Endothelial cell of umbilical vein (primary cell): ENCODE data around the gene TMEFF2. TPM values are rescaled to one million over a fixed set of nuclear protein-coding genes. Genes with fewer than 3 reads are reported as not detected.

Source experiments
- BruUV-seq: library from RNA; stranded (reverse); fragments of 400-500 nt; replicated peaks from 2 replicates; lab custom pipeline; 2021; lab: Mats Ljungman, UMichigan
- CTCF ChIA-PET: fragments of 300-600, 350-600 bp; sonication (Branson Sonifier 250); formaldehyde crosslinking; loops from one replicate; lab custom pipeline; 2021; ENCODE audit warnings: antibody characterized with exemption, inconsistent platforms; lab: Charles Lee
- POLR2A ChIA-PET: fragments of 300-600, 350-600 bp; sonication (Branson Sonifier 250); formaldehyde crosslinking; loops from one replicate; lab custom pipeline; 2021; ENCODE audit warnings: antibody characterized with exemption, inconsistent platforms; lab: Charles Lee
- DNase-seq: peaks from one replicate; pipeline ENCODE4 v3.0.0-alpha.2; 2011; ENCODE audit warnings: low read depth, low spot score
- FAIRE-seq: peaks from 2 replicates; lab custom pipeline; 2011; peaks lifted over from hg19 to GRCh38; lab: Jason Lieb, UNC
- H2AFZ ChIP-seq: 2 replicates; pipeline ENCODE4 v1.6.0; 2012; ENCODE audit warnings: low read depth, low read length, control low read depth, inconsistent platforms
- H3K27ac ChIP-seq: 2 replicates; pipeline ENCODE4 v1.5.1; 2011; ENCODE audit warnings: low read depth, mild to moderate bottlenecking, control low read depth, low read length, moderate library complexity; ENCODE audit not compliant: insufficient read depth
- H3K27me3 ChIP-seq, 2 experiments: 2 replicates each; pipeline versions ENCODE4 v1.6.0 to v1.6.1; 2011; ENCODE audit warnings: low read length in 2 of 2, mixed read lengths in 1 of 2; ENCODE audit not compliant: control insufficient read depth in 2 of 2, insufficient read depth in 2 of 2
- H3K36me3 ChIP-seq, 2 experiments: 2 replicates in 1 of 2; 3 replicates in 1 of 2; pipeline ENCODE4 v1.5.1; 2011; ENCODE audit warnings: low read length in 2 of 2, mild to moderate bottlenecking in 1 of 2, moderate library complexity in 1 of 2; ENCODE audit not compliant: control insufficient read depth in 2 of 2, insufficient read depth in 2 of 2; ENCODE audit errors: extremely low read depth in 1 of 2
- H3K4me1 ChIP-seq: 3 replicates; pipeline ENCODE4 v1.5.1; 2011; ENCODE audit warnings: mild to moderate bottlenecking, low read length; ENCODE audit not compliant: control insufficient read depth, insufficient read depth; ENCODE audit errors: extremely low read depth
- H3K4me2 ChIP-seq: 2 replicates; pipeline ENCODE4 v1.6.1; 2011; ENCODE audit warnings: low read length, control low read depth, mixed read lengths; ENCODE audit not compliant: insufficient read depth
- H3K4me3 ChIP-seq, 3 experiments: fragments of 200-600 bp in 1 of 3; sonication (generic), shearing (Covaris generic) in 1 of 3; replicated peaks in 1 of 3; 2 replicates each; pipeline ENCODE4 v1.5.1; 2011 to 2016; ENCODE audit warnings: control low read depth in 3 of 3, low read length in 3 of 3, mild to moderate bottlenecking in 2 of 3, inconsistent platforms in 1 of 3, low read depth in 1 of 3, moderate library complexity in 1 of 3; ENCODE audit not compliant: insufficient read depth in 1 of 3
- H3K79me2 ChIP-seq: 2 replicates; pipeline ENCODE4 v1.6.0; 2012; ENCODE audit warnings: low read length, inconsistent platforms; ENCODE audit not compliant: control insufficient read depth, insufficient read depth
- H3K9ac ChIP-seq: replicated peaks from 2 replicates; pipeline ENCODE3; 2011; ENCODE audit warnings: low read length, control low read depth; ENCODE audit not compliant: insufficient read depth; ENCODE audit errors: extremely low read depth
- H3K9me1 ChIP-seq: replicated peaks from 3 replicates; pipeline ENCODE4 v1.6.0; 2011; ENCODE audit warnings: mild to moderate bottlenecking, low read length; ENCODE audit not compliant: control insufficient read depth, insufficient read depth; ENCODE audit errors: extremely low read depth
- H3K9me3 ChIP-seq: replicated peaks from 2 replicates; pipeline ENCODE4 v1.5.1; 2012; ENCODE audit warnings: low read length, inconsistent platforms; ENCODE audit not compliant: control insufficient read depth, insufficient read depth
- H4K20me1 ChIP-seq: replicated peaks from 2 replicates; pipeline ENCODE3; 2011; ENCODE audit warnings: mild to moderate bottlenecking, low read length; ENCODE audit not compliant: control insufficient read depth, insufficient read depth; ENCODE audit errors: extremely low read depth
- EZH2 ChIP-seq: IDR thresholded peaks from 2 replicates; pipeline ENCODE4 v1.6.1; 2012; ENCODE audit warnings: borderline replicate concordance, low read depth, mild to moderate bottlenecking, moderate library complexity, low read length, inconsistent platforms; ENCODE audit not compliant: severe bottlenecking
- FOS ChIP-seq: IDR thresholded peaks from 2 replicates; pipeline ENCODE4 v1.6.1; 2011; ENCODE audit warnings: mild to moderate bottlenecking, low read length, moderate library complexity, borderline replicate concordance; ENCODE audit not compliant: insufficient read depth
- GATA2 ChIP-seq: IDR thresholded peaks from 2 replicates; pipeline ENCODE4 v1.7.0; 2011; ENCODE audit warnings: low read depth, mild to moderate bottlenecking, moderate library complexity, mixed read lengths, low read length; ENCODE audit not compliant: insufficient read length, insufficient read depth
- JUN ChIP-seq: IDR thresholded peaks from 2 replicates; pipeline ENCODE4 v1.6.1; 2011; ENCODE audit warnings: borderline replicate concordance, low read depth; ENCODE audit not compliant: insufficient read length, insufficient read depth
- MYC ChIP-seq: IDR thresholded peaks from one replicate; pipeline ENCODE4 v1.6.1; 2011; ENCODE audit warnings: mild to moderate bottlenecking, low read depth, low read length
- POLR2A ChIP-seq: IDR thresholded peaks from 2 replicates; pipeline ENCODE4 v1.6.1; 2012; ENCODE audit warnings: low read depth, mild to moderate bottlenecking, control low read depth, low read length
- POLR2AphosphoS5 ChIP-seq: IDR thresholded peaks from 2 replicates; pipeline ENCODE4 v1.6.1; 2012; ENCODE audit warnings: low read depth, mild to moderate bottlenecking, control low read depth, low read length, moderate library complexity; ENCODE audit not compliant: insufficient read depth
- dilution Hi-C: fragments of 300-500 bp; cut with MboI; formaldehyde crosslinking; loops from one replicate; pipeline ENCODE4 v1.15.0; 2019; ENCODE audit warnings: low sequenced_read_pairs; ENCODE audit not compliant: extremely low pct_ligation_motif_present
- intact Hi-C: fragments of 100-400 bp; cut with micrococcal nuclease; formaldehyde crosslinking; loops from one replicate; pipeline ENCODE4 v1.10.0; 2022
- polyA plus RNA-seq, 4 experiments: library from polyadenylated mRNA; depleted of rRNA in 3 of 4; stranded (reverse) in 3 of 4; unstranded in 1 of 4; fragments of >200 nt; gene quantifications; 2 replicates each; pipeline versions ENCODE4 v1.2.1 to v1.2.3, GENCODE V29; 2011 to 2012; ENCODE audit warnings: missing spikeins in 1 of 4
- total RNA-seq: library from RNA; stranded (reverse); gene quantifications from 2 replicates; pipeline ENCODE4 v1.2.3, GENCODE V29; 2021
- TF ChIP-seq, protein P1 (sequence below): IDR thresholded peaks from 2 replicates; pipeline ENCODE4 v1.6.1; 2011; ENCODE audit not compliant: insufficient read depth, insufficient read length
- TF ChIP-seq, protein P2 (sequence below), 2 donors: IDR thresholded peaks; 1 replicate in 1 of 2; 2 replicates in 1 of 2; pipeline ENCODE4 v1.5.1; 2011; ENCODE audit warnings: low read length in 2 of 2, mild to moderate bottlenecking in 2 of 2, moderate library complexity in 2 of 2, control low read depth in 1 of 2, inconsistent platforms in 1 of 2, low read depth in 1 of 2; ENCODE audit not compliant: insufficient read depth in 1 of 2; ENCODE audit errors: extremely low read depth in 1 of 2

Gene TMEFF2
- total and polyA plus RNA-seq, 2 donors (not counting 3 experiments of a cell fraction or from before 2014, with no cell fraction given) = 0.18 to 0.20 TPM

DNA sequence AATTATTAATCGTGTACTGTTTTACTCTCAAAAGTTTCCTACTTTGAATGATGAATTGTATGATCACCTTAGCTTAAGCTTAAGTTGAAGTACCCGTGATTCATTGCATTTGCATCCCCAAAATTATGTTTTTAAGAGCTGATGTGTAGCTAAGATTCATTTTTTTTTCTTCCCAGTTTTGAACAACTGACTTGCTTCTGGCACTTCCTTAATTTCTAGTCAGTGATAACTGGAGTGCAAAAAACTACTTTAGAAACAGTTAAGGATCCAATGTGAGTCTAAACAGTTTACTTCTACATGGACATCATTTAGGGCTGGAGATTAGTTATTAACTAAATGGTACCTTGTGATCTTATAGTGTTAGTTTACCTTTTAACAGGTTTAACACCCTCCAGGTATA lies 223.9 kb downstream of the TMEFF2 start:
- H3K9me1 ChIP-seq = no peaks in the 10 kb centered on the region
- H3K9me3 ChIP-seq = no peaks in the 10 kb centered on the region
- POLR2A ChIA-PET = no interaction called here
- H4K20me1 ChIP-seq = no peaks in the 10 kb centered on the region
- H3K4me2 ChIP-seq = no peak overlapping the region
- no peaks in the 10 kb centered on the region for H3K36me3 ChIP-seq
- H3K9ac ChIP-seq = no peak overlapping the region
- no peak overlapping the region for H3K27ac ChIP-seq
- no peak overlapping the region for H2AFZ ChIP-seq
- DNase-seq (no peak), FAIRE-seq (no peak)
- intact Hi-C loops = loop anchor here (10.0 kb wide), 2 partner anchors 286 to 294 kb away; no protein-coding TSS in a partner anchor
- peaks cover 10% of the 10 kb centered on the region for H3K4me1 ChIP-seq
- no peaks in the 10 kb centered on the region for H3K79me2 ChIP-seq
- dilution Hi-C loops = no loop called here
- no TSS peak for BruUV-seq
- CTCF ChIA-PET = interaction anchor here (1.3 to 1.6 kb wide), 2 partner anchors 13 to 191 kb away, joined by 3 to 4 read pairs; no protein-coding TSS in a partner anchor
- no peaks in the 10 kb centered on the region for H3K27me3 ChIP-seq
- H3K4me3 ChIP-seq = no peak overlapping the region
- TF ChIP-seq JUN (no peak), POLR2AphosphoS5 (no peak), FOS (no peak), MYC (no peak), POLR2A (no peak), GATA2 (no peak), EZH2 (no peak)
- TF ChIP-seq, protein P1, sequence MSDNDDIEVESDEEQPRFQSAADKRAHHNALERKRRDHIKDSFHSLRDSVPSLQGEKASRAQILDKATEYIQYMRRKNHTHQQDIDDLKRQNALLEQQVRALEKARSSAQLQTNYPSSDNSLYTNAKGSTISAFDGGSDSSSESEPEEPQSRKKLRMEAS = no peak
- TF ChIP-seq, protein P2, sequence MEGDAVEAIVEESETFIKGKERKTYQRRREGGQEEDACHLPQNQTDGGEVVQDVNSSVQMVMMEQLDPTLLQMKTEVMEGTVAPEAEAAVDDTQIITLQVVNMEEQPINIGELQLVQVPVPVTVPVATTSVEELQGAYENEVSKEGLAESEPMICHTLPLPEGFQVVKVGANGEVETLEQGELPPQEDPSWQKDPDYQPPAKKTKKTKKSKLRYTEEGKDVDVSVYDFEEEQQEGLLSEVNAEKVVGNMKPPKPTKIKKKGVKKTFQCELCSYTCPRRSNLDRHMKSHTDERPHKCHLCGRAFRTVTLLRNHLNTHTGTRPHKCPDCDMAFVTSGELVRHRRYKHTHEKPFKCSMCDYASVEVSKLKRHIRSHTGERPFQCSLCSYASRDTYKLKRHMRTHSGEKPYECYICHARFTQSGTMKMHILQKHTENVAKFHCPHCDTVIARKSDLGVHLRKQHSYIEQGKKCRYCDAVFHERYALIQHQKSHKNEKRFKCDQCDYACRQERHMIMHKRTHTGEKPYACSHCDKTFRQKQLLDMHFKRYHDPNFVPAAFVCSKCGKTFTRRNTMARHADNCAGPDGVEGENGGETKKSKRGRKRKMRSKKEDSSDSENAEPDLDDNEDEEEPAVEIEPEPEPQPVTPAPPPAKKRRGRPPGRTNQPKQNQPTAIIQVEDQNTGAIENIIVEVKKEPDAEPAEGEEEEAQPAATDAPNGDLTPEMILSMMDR (IDR thresholded peaks at IDR 0.05; ENCODE audit: extremely low read depth in 1 of 2, insufficient read depth in 1 of 2, low read depth in 1 of 2, low read length in 2 of 2) = no peak
